NCI-H526 treated with DMSO at 0.1 percent for 48 hours (cell line): ENCODE data around the gene JAK1.
"Not testable (repeated sequence)": the region's sequence is repeated elsewhere in the genome, so short reads cannot be mapped to it uniquely, and the experiment has no call there.

Source experiments
- DNase-seq: peaks from one replicate; lab custom pipeline; 2025; lab: John Stamatoyannopoulos, UW

The JAK1 gene

GRCh38 chr1:64920941-64921589 is 45.3 kb downstream of the JAK1 start:
- no peak for DNase-seq

DNA sequence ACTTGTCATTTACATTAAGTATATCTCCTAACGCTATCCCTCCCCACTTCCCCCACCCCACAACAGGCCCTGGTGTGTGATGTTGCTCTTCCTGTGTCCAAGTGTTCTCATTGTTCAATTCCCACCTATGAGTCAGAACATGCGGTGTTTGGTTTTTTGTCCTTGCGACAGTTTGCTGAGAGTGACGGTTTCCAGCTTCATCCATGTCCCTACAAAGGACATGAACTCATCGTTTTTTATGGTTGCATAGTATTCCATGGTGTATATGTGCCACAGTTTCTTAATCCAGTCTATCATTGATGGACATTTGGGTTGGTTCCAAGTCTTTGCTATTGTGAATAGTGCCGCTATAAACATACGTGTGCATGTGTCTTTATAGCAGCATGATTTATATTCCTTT is 47.2 kb downstream of the JAK1 start:
- not testable (repeated sequence) for DNase-seq

- DNase-seq, result no peak
Measured at GRCh38 chr1:64917907-64918306, 48.4 kb downstream of the JAK1 start.

- DNase-seq, result no peak
Measured at GRCh38 chr1:64917328-64917861, 49.0 kb downstream of the JAK1 start.

DNA sequence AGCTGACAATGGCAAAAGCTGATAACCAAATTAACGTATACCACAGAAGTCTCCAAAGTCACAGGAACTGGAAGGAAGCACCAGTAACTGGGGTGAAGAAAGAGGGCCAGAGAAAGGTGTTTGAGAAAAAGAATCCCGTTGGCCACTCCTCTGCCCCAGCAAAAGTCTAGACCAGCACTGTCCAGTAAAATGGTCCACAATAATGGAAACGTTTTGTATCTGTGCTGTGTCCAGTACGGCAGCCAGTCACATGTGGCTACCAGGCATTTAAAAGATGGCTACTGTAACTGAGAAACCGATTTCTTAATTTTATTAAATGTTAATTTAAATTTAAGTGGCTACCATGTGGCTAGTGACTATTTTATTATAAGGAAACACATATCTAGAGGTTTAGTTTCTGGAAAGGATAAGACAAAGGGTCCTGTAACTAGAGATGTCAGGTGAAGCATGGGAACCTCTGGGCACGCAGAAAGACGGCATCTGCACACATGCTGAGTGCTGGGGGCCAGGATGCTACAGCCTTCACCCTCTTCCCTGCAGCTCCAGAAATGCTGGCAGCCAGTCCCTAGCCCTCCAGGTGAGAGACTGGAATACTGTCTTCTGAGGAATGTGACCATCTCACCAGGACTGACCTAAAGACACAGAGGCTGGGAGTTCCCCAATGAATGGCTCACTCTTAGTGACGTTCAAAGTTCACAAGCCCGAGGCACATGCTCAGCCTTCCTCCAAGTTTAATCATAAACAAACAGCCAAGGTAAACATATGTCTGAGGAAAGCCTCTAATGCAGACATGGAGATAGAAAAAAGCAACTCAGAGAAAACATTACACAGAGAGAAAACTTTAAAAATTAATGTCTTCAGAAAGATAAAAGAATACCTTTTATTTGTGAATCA is 50.7 kb downstream of the JAK1 start:
- peak; percentile 69 for DNase-seq

DNA sequence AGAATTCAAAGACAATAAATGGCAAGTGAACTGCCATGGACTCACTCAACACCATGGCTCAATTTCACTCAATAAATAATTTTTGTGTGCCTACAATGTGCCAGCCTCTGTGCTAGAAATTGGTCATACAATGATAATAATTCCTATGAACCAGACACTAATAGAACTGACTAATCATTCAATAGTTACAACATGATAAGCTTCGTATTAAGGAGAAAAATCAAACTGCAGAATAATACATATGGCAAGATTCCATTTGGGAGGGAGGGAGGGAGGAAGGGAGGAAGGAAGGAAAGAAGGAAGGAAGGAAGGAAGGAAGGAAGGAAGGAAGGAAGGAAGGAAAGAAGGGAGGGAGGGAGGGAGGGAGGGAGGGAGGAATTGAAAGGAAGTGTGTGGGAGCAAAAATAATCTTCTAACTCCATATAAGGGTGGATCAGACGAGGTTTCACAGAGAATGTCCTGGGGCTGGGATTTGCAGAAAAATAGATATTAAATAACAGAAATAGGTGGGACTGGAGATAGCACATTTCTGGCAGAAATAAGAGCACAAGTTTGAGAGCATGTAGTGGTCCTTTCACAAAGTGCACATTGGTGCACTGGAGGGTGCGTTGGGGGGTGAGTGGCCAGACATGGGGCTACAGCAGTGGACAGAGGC is 52.9 kb downstream of the JAK1 start:
- DNase-seq, result no peak

DNA sequence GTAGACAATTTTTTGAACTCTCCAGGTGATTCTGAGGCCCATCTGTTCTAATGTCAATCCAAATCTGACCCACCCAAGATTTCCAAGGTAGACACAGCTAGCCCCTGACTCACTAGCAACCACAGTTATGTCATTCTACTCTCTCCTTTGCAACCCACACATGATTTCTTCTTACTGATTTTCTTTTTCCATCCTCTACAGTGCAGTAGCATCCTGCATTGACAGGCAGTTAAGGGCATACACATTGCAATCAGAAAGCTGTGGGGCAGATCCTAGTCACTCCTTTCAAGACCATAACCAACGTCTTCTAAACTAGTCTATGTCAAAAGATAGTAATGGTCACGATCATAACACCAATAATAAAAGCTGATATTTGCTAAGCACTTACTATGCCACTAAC is 54.2 kb downstream of the JAK1 start:
- no peak for DNase-seq

GRCh38 chr1:64911326-64911725 is 55.0 kb downstream of the JAK1 start:
- no peak for DNase-seq

- DNase-seq, result no peak
Measured at GRCh38 chr1:64909031-64909430, 57.3 kb downstream of the JAK1 start.

GRCh38 chr1:64908575-64908974 is 57.8 kb downstream of the JAK1 start:
- DNase-seq, result peak; percentile 91

GRCh38 chr1:64906447-64906846 is 59.9 kb downstream of the JAK1 start:
- DNase-seq, result peak; percentile 26

DNA sequence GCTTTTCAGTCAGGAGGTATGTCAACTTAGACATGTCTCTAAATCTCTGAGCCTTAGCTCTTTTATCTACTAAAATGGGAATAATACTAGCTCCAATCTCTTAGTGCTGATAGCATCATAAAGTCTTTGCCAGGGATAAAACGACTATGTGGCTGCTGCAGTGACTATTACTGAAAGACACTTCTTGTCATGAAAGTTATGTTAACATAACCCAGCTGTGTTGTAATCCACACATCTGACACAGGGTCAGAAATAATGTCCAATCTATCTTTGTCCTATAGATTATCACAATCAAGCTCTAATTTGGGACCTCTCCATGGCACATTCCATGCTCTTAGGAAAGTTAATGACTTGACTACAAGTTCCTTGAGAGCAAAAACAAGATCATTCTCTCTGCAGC is 62.8 kb downstream of the JAK1 start:
- no peak for DNase-seq

DNA sequence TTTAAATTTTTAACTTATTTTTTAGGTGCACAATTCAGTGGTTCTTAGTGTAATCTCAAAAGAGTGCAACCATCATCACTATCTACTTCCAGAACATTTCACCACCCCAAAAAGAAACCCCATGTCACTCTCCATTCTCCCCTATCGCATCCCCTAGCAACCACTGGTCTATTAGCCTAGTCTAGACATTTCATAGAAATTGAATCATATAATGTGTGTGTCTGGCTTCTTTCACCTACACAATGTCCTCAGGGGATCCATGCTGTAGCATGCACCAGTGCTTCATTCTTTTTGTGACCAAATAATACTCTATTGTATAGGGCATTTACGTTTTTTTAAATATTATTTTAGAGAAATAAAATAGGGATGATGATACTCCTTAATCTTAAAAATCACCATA is 64.7 kb downstream of the JAK1 start:
- no peak for DNase-seq

DNA sequence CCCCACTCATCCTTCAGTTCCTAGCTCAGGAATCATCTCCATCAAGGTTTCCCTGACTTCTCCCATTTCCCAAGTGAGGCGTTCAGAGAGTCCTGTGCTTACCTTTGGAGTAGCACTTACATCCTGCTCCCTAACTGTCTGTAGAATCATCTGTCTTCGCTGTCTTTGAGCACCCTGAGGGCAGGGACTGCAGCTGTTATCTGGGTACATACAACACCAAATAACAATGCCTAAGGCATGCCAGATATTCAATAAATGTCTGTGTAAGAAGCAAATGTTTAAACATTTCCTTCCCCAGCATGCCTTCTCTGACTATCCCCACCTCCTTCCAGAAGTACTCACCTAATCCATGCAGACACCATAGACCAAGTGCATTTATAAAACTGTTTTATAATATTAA is 65.4 kb downstream of the JAK1 start:
- no peak for DNase-seq

DNA sequence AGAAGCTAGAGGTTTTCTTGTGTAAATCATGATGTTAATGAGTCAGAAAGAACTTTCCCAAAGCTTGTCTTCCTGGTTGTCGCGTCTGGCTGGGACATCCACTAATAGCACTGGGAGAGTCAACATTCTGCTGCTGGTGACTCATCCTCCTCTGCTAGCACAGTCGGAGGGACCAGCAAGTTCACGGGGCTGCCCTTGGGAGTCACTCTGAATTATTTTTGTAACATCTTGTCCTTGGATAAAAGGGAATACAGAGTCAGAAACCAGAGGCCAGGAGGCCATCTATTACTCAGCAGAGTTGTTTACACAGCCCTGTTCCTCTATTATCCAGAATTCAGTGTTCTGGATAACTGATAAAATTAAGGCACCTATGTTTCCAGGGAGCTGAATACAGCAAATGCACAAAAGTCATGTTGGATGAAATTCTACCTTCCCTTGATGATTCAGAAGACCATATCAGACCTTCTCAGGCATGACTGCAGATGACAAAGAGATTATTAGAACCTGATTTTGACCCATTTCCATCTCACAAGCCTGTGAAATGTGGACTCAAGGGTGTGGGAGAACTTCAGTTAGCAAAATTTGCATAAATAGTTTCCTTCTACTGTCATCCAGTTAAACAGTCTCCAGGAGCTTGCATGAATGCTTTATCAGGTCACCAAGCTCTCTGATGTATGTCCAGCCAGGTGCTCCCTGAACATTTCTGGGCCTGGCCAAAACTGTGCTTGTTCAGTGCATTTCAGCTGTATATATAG is 68.1 kb downstream of the JAK1 start:
- peak; percentile 96 for DNase-seq

- peak; percentile 36 for DNase-seq
Measured at GRCh38 chr1:64896551-64896950, 69.8 kb downstream of the JAK1 start.

- peak; percentile 36 for DNase-seq
Measured at GRCh38 chr1:64895500-64895899, 70.8 kb downstream of the JAK1 start.

GRCh38 chr1:64894438-64895196 is 71.7 kb downstream of the JAK1 start:
- DNase-seq, result peak; percentile 65

DNA sequence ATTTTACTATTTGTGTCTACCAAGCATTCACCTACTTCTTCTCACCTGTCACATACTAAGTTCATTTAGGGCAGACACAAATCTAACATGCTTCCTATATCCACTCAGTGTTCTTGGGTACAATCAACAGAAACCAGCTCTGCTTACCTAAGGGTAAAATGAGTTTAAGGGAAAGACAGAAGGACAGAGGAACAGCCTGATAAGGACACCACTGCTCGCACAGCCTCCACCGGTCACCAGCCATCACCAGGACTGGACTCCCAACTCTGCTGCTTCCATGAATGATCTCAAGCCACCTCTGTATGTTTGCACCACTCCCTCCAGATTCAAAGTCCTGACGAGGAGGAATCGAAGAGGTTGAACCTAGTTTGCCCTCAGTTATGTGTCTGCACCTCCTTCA is 72.4 kb downstream of the JAK1 start:
- no peak for DNase-seq

GRCh38 chr1:64892576-64893573 is 73.5 kb downstream of the JAK1 start:
- DNase-seq, result no peak
